HEK293T (cell line): ENCODE measurements around the gene WNT9A.

Experiments
- CTCF ChIA-PET: fragments of 350-600 bp; formaldehyde crosslinking; extraction: SDS; loops from one replicate; lab custom pipeline; 2021; ENCODE audit warnings: antibody characterized with exemption, inconsistent platforms; lab: Yijun Ruan, JAX
- POLR2A ChIA-PET: fragments of 350-600 bp; formaldehyde crosslinking; extraction: SDS; loops from one replicate; lab custom pipeline; 2020; ENCODE audit warnings: antibody characterized with exemption, inconsistent platforms; lab: Yijun Ruan, JAX
- DNase-seq: peaks from one replicate; pipeline ENCODE4 v3.0.0; 2012; ENCODE audit warnings: mixed read lengths; ENCODE audit errors: extremely low spot score
- ARNT ChIP-seq: fragments of 450-650 bp; IDR thresholded peaks from 2 replicates; pipeline ENCODE4 v1.6.1; 2017; ENCODE audit warnings: mild to moderate bottlenecking
- BHLHE40 ChIP-seq: fragments of 450-650 bp; IDR thresholded peaks from 2 replicates; pipeline ENCODE4 v1.6.1; 2016; ENCODE audit warnings: mild to moderate bottlenecking, moderate library complexity, borderline replicate concordance
- CTBP1 ChIP-seq: fragments of 450-650 bp; IDR thresholded peaks from 2 replicates; pipeline ENCODE4 v1.6.1; 2016; ENCODE audit warnings: borderline replicate concordance
- ELF4 ChIP-seq: fragments of 450-650 bp; IDR thresholded peaks from 2 replicates; pipeline ENCODE4 v1.6.1; 2017; ENCODE audit warnings: antibody characterized with exemption
- FOXA1 ChIP-seq: fragments of 450-650 bp; IDR thresholded peaks from 2 replicates; pipeline ENCODE4 v1.6.1; 2016; ENCODE audit warnings: mild to moderate bottlenecking
- FOXK2 ChIP-seq: fragments of 450-650 bp; IDR thresholded peaks from 2 replicates; pipeline ENCODE4 v1.6.1; 2016; ENCODE audit warnings: mild to moderate bottlenecking
- FOXM1 ChIP-seq: fragments of 450-650 bp; IDR thresholded peaks from 2 replicates; pipeline ENCODE4 v1.6.1; 2017; ENCODE audit warnings: mild to moderate bottlenecking, borderline replicate concordance
- HDGF ChIP-seq: fragments of 450-650 bp; IDR thresholded peaks from 2 replicates; pipeline ENCODE4 v1.6.1; 2017; ENCODE audit warnings: antibody characterized with exemption, borderline replicate concordance
- L3MBTL2 ChIP-seq: fragments of 450-650 bp; conservative IDR thresholded peaks from 2 replicates; pipeline ENCODE4 v1.6.1; 2016; ENCODE audit warnings: mild to moderate bottlenecking
- LEF1 ChIP-seq: fragments of 450-650 bp; IDR thresholded peaks from 2 replicates; pipeline ENCODE4 v1.6.1; 2017; ENCODE audit warnings: mild to moderate bottlenecking, borderline replicate concordance
- NFRKB ChIP-seq: fragments of 450-650 bp; IDR thresholded peaks from 2 replicates; pipeline ENCODE4 v1.6.1; 2016; ENCODE audit warnings: mild to moderate bottlenecking, moderate library complexity
- PKNOX1 ChIP-seq: fragments of 450-650 bp; IDR thresholded peaks from 2 replicates; pipeline ENCODE4 v1.6.1; 2016
- SP1 ChIP-seq: fragments of 450-650 bp; IDR thresholded peaks from 2 replicates; pipeline ENCODE4 v1.6.1; 2017
- SUZ12 ChIP-seq: fragments of 450-650 bp; IDR thresholded peaks from 2 replicates; pipeline ENCODE4 v1.6.1; 2016; ENCODE audit warnings: mild to moderate bottlenecking
- TARDBP ChIP-seq: fragments of 450-650 bp; IDR thresholded peaks from 2 replicates; pipeline ENCODE4 v1.6.1; 2016
- ZNF384 ChIP-seq: fragments of 450-650 bp; IDR thresholded peaks from 2 replicates; pipeline ENCODE4 v1.6.1; 2016

WNT9A gene

DNA sequence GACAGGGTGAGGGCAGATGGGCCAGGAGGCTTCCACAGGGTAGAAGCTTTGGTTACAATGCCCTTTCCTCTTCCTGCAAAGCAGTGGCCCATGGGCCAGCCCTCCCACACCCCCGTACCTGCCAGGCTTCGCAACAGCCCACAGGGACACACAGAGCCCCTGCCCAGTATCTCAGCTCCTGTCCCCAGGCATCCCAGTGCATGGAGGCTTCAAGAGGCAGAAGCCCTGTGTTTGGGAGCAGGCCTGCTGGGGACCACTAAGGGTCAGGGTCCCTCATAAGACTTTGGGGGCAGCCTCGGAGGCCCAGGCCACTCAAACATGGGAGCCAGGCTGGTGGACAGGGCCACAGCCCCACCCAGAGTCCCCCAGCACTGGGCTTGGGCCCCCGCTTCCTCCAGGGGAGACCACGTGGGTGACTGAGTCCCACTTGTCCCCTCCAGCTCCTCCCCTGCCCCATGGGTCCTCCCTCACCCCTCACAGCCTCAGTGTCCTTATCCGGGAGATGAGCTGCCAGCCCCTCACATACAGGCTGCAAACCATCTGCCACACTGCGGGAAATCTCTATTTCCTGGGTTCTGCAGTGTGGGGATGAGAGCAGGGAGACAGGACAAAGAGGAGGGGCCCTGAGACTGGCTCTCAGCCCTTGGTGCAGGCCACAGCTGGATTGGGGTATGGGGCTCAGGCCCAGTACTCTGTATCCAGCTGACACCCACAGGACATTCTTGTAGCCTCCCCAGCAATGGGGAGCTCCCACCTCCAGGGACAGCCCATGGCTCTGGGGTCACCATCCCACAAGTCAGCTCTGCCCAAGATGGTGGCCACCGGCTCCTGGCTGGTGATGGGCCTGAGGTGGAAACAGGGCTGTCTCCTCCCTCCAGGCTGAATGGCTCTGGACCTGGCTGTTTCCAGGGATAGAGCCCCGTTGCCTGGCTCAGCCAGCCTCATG lies 50.7 kb downstream of the WNT9A start:
- ChIA-PET CTCF (no interaction called here), POLR2A (no interaction called here)
- no peak for DNase-seq
- TF ChIP-seq LEF1 (no peak), BHLHE40 (no peak), ARNT (no peak)

DNA sequence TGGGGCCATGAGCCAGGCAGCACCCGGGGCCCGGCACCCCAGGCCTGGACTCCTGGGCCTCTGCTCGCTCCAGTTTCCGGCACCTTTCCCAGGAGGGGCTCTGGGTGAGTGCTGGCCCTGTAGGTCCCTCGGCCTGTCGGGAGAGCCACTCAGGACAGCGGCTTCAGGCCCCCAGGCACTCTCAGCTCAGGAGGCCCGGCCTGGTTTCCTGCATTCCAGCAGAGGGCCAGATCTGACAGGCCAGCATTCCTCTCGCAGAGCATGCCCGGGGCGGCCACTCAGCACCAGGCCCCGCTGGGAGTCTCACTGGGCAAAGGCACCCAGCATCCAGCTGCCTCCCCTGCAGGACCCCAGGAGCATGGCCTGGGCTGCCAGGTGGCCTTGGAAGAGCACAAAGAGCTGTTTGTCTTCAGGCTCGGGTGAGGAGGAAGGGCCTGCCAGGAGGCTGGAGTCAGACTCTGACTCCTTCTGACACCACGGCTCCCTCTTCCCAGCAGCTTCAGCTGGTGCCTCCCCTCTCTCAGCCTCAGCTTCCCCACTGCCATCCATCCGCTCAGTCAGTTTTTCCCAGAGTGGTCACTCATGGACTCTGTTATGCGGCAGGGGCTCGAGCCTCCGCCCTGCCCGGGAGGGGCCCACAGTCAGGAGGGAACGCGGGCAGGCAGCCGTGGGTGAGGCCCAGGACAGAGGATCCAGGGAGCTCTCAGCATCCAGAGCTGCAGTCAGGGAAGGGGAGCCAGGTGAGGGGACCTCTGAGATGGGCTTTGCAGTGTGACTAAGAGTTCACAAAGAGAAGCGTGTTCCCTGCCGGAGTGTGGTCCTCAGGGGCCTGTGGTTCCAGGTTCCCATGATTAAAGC lies 51.7 kb downstream of the WNT9A start:
- CTCF ChIA-PET: no interaction called here
- POLR2A ChIA-PET: no interaction called here
- TF ChIP-seq ARNT (no peak), NFRKB (no peak), FOXA1 (no peak), SUZ12 (no peak), ELF4 (no peak), CTBP1 (no peak), HDGF (no peak), TARDBP (no peak), PKNOX1 (no peak), BHLHE40 (no peak)
- no peak for DNase-seq

GRCh38 chr1:227894831-227895451 lies 52.8 kb downstream of the WNT9A start:
- DNase-seq: no peak
- POLR2A ChIA-PET: no interaction called here
- CTCF ChIA-PET: no interaction called here
- TF ChIP-seq BHLHE40 (no peak), NFRKB (no peak), LEF1 (no peak), FOXA1 (no peak), FOXM1 (no peak), TARDBP (no peak), L3MBTL2 (no peak), SUZ12 (no peak), ARNT (no peak)

- POLR2A ChIA-PET: no interaction called here
- TF ChIP-seq SP1 (no peak), SUZ12 (no peak), BHLHE40 (no peak), ZNF384 (no peak), ELF4 (no peak), PKNOX1 (no peak), FOXK2 (no peak)
- CTCF ChIA-PET: no interaction called here
- no peak for DNase-seq
Measured at GRCh38 chr1:227893949-227894721, 53.6 kb downstream of the WNT9A start.

GRCh38 chr1:227893300-227893948 lies 54.3 kb downstream of the WNT9A start:
- CTCF ChIA-PET: no interaction called here
- POLR2A ChIA-PET: no interaction called here
- no peak for DNase-seq
- TF ChIP-seq NFRKB (no peak), FOXM1 (no peak), CTBP1 (no peak), PKNOX1 (no peak), L3MBTL2 (no peak), FOXK2 (no peak), HDGF (no peak), SUZ12 (no peak), TARDBP (no peak), SP1 (no peak), FOXA1 (no peak), BHLHE40 (no peak), ARNT (no peak), LEF1 (no peak), ZNF384 (no peak)
